Ascending aorta (tissue), 2 donors: ENCODE measurements around the gene HECTD1. TPM values are rescaled to one million over a fixed set of nuclear protein-coding genes. Genes with fewer than 3 reads are reported as not detected.

Experiments used
- DNase-seq, 2 donors: peaks; one replicate each; pipeline ENCODE4 v3.0.0-alpha.2; 2019; ENCODE audit warnings: low spot score in 2 of 2
- H3K27ac ChIP-seq, 2 donors: fragments of 200-600 bp; sonication (generic); one replicate each; pipeline ENCODE4 v1.5.1; 2016 to 2017; ENCODE audit warnings: mild to moderate bottlenecking in 1 of 2
- H3K27me3 ChIP-seq: fragments of 200-600 bp; sonication (generic); one replicate; pipeline ENCODE4 v1.5.1; 2017
- H3K36me3 ChIP-seq, 2 donors: fragments of 200-600 bp; sonication (generic); one replicate each; pipeline ENCODE4 v1.5.1; 2016
- H3K4me1 ChIP-seq, 2 donors: fragments of 200-600 bp; sonication (generic); one replicate each; pipeline ENCODE4 v1.5.1; 2016 to 2017; ENCODE audit warnings: mild to moderate bottlenecking in 1 of 2
- H3K4me3 ChIP-seq, 2 donors: fragments of 200-600 bp; sonication (generic); one replicate each; pipeline ENCODE4 v1.5.1; 2016 to 2017; ENCODE audit warnings: mild to moderate bottlenecking in 1 of 2
- H3K9me3 ChIP-seq, 2 donors: fragments of 200-600 bp; sonication (generic); one replicate each; pipeline ENCODE4 v1.5.1; 2016
- intact Hi-C: fragments of 100-400 bp; cut with DNase I; formaldehyde crosslinking; loops from one replicate; pipeline ENCODE4 v1.15.1; 2023
- total RNA-seq: library from RNA; depleted of rRNA; stranded (reverse); fragments of >200 nt; gene quantifications from one replicate; pipeline ENCODE4 v1.1.0, GENCODE V29; 2016
- TF ChIP-seq, protein P1 (sequence below), 3 experiments: fragments of 200-600 bp in 2 of 3; fragments of 450-650 bp in 1 of 3; sonication (generic) in 2 of 3; IDR thresholded peaks; one replicate each; pipeline ENCODE4 v1.5.1; 2016 to 2019; ENCODE audit warnings: antibody characterized with exemption in 3 of 3, mild to moderate bottlenecking in 1 of 3, moderate library complexity in 1 of 3

Gene HECTD1
- total RNA-seq, 1 donor from 2014 or later = 63.6 TPM

DNA sequence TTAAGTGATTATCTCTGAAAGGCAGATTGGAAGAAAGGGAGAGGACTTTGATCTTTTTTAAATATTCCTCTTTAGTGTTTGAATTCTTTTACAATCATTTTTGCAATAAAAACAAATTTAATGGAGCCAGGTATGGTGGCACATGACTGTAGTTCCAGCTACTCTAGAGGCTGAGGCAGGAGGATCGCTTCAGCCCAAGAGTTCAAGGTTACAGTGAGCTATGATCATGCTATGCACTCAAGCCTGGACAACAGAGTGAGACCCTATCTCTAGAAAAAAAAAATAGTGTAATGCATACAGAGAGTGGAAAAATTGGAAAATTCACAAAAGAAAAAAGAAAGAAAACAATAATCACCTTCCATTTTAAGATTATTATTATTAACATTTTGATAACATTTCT is 15.2 kb upstream of the HECTD1 start:
- H3K9me3 ChIP-seq = no peaks in the 10 kb centered on the region
- no peaks in the 10 kb centered on the region for H3K27me3 ChIP-seq
- no peak overlapping the region for H3K4me3 ChIP-seq
- TF ChIP-seq, protein P1, sequence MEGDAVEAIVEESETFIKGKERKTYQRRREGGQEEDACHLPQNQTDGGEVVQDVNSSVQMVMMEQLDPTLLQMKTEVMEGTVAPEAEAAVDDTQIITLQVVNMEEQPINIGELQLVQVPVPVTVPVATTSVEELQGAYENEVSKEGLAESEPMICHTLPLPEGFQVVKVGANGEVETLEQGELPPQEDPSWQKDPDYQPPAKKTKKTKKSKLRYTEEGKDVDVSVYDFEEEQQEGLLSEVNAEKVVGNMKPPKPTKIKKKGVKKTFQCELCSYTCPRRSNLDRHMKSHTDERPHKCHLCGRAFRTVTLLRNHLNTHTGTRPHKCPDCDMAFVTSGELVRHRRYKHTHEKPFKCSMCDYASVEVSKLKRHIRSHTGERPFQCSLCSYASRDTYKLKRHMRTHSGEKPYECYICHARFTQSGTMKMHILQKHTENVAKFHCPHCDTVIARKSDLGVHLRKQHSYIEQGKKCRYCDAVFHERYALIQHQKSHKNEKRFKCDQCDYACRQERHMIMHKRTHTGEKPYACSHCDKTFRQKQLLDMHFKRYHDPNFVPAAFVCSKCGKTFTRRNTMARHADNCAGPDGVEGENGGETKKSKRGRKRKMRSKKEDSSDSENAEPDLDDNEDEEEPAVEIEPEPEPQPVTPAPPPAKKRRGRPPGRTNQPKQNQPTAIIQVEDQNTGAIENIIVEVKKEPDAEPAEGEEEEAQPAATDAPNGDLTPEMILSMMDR (IDR thresholded peaks at IDR 0.05) = no peak
- H3K4me1 ChIP-seq = no peaks in the 10 kb centered on the region
- intact Hi-C loops = no loop called here
- H3K27ac ChIP-seq = no peak overlapping the region
- no peak for DNase-seq
- H3K36me3 ChIP-seq = no peaks in the 10 kb centered on the region

DNA sequence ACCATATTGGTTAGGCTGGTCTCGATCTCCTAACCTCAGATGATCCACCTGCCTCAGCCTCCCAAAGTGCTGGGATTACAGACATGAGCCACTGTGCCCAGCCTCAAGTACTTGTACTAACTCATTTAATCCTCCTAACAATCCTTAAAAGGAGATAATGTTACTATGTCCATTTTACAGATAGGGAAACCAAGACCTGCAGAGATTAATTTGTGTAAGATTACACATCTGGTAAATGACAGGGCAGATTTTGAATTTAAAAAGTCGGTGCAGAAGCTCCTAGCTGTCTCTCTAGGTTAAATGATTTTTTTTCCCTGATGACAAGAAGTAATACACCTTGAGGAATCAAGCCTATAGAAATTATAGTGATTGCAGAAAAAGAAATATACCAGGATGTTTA is 13.7 kb upstream of the HECTD1 start:
- Histone ChIP-seq H3K4me3 (no peak overlapping the region), H3K4me1 (no peaks in the 10 kb centered on the region), H3K36me3 (no peaks in the 10 kb centered on the region), H3K27ac (no peak overlapping the region), H3K9me3 (no peaks in the 10 kb centered on the region), H3K27me3 (no peaks in the 10 kb centered on the region)
- TF ChIP-seq, protein P1 (IDR thresholded peaks at IDR 0.05) = no peak
- intact Hi-C loops = no loop called here
- no peak for DNase-seq

DNA sequence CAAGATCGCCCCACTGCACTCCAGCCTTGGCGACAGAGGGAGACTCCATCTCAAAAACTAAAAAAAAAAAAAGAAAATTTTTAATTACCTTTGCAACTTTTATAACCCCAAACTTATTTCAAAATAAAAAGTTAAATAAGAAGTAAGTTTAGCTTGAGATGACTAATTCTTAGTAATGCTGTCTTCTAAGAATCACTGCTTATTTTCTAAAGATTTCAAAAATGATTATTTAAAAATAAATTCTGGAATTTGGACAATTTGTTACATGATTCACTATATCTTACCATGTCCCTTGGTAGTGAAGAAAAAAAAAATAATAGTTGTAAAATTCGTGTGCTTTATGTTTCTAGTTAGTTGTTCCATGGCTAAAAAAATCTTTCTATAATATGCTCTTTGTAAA is 11.6 kb upstream of the HECTD1 start:
- intact Hi-C loops = no loop called here
- no peaks in the 10 kb centered on the region for H3K27me3 ChIP-seq
- no peaks in the 10 kb centered on the region for H3K9me3 ChIP-seq
- H3K4me3 ChIP-seq = no peak overlapping the region
- TF ChIP-seq, protein P1 (IDR thresholded peaks at IDR 0.05) = no peak
- H3K4me1 ChIP-seq = no peaks in the 10 kb centered on the region
- H3K27ac ChIP-seq = no peak overlapping the region
- no peak for DNase-seq
- no peaks in the 10 kb centered on the region for H3K36me3 ChIP-seq

DNA sequence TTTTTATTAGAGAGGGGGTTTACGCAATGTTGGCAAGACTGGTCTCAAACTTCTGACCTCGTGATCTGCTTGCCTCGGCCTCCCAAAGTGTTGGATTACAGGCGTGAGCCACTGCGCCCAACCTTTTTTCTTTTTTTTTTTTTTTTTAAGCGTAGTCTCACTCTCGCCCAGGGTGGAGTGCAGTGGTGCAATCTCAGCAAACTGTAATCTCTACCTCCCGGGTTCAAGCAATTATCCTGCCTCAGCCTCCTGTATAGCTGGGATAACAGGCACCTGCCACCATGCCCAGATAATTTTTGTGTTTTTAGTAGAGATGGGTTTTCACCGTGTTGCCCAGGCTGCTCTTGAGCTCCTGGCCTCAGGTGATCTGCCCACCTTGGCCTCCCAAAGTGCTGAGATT is 8.8 kb upstream of the HECTD1 start:
- H3K4me1 ChIP-seq = no peaks in the 10 kb centered on the region
- TF ChIP-seq, protein P1 (IDR thresholded peaks at IDR 0.05) = no peak
- no peak for DNase-seq
- H3K36me3 ChIP-seq = no peaks in the 10 kb centered on the region
- H3K9me3 ChIP-seq = no peaks in the 10 kb centered on the region
- no peak overlapping the region for H3K27ac ChIP-seq
- H3K4me3 ChIP-seq = no peak overlapping the region
- intact Hi-C loops = no loop called here
- H3K27me3 ChIP-seq = no peaks in the 10 kb centered on the region

DNA sequence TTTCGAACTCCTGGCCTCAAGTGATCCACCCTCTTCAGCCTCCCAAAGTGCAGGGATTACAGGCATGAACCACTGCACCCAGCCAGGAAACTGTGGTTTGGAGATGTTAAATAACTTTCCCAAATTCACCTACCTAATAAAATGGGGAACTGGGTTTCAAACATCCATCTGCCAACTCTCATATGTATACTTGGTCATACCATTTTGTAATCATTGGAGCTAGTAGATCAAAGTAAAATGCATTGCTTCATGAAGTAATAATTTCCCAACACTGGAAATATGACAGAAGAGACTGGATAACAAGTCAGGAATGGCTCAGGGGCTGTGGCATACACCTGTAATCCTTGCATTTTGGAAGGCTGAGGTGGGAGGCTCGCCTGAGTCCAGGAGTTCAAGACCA is 5.3 kb upstream of the HECTD1 start:
- Histone ChIP-seq H3K36me3 (no peaks in the 10 kb centered on the region), H3K4me3 (no peak overlapping the region), H3K27ac (no peak overlapping the region), H3K4me1 (peaks cover 4 to 11% of the 10 kb centered on the region in 2 donors), H3K27me3 (no peaks in the 10 kb centered on the region), H3K9me3 (no peaks in the 10 kb centered on the region)
- TF ChIP-seq, protein P1 (IDR thresholded peaks at IDR 0.05) = no peak
- DNase-seq = no peak
- intact Hi-C loops = no loop called here

DNA sequence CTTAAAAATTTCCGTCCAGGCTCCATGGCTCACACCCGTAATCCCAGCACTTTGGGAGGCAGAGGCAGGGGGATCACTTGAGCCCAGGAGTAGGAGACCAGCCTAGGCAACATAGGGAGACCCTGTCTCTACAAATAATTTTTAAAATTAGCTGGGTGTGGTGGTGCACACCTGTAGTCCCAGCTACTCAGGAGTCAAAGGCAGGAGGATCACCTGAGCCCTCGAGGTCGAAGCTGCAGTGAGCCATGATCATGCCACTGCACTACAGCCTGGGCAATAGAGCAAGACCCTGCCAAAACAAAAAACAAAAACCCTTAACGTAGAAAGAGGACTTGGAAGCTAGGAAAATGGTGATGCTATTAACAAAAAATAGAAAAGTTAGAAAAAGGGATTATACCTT is 2.0 kb upstream of the HECTD1 start:
- TF ChIP-seq, protein P1 (IDR thresholded peaks at IDR 0.05) = no peak
- no peaks in the 10 kb centered on the region for H3K9me3 ChIP-seq
- intact Hi-C loops = loop anchor here (5.0 kb wide), 3 partner anchors 73 to 993 kb away; partner anchors contain the start of genes ARHGAP5, RNU6-7 and RNU6-8
- H3K27ac ChIP-seq = peak overlapping the region in 1 of 2 donors; percentile 100
- DNase-seq = no peak
- H3K36me3 ChIP-seq = no peaks in the 10 kb centered on the region
- no peaks in the 10 kb centered on the region for H3K27me3 ChIP-seq
- peaks cover 7 to 22% of the 10 kb centered on the region in 2 donors for H3K4me1 ChIP-seq
- H3K4me3 ChIP-seq = no peak overlapping the region
